Subcutaneous abdominal adipose tissue (tissue), 5 donors: Measurements from ENCODE around the gene RHPN2.
"Not testable (repeated sequence)": the region's sequence is repeated elsewhere in the genome, so short reads cannot be mapped to it uniquely, and the experiment has no call there.

Source experiments
- H3K27ac ChIP-seq: one replicate; pipeline ENCODE4 v1.7.0; 2013; ENCODE audit warnings: low read depth, mild to moderate bottlenecking, inconsistent platforms, low read length, moderate library complexity
- H3K27me3 ChIP-seq, 5 donors: one replicate each; pipeline ENCODE4 v1.7.0; 2013; ENCODE audit warnings: low read length in 5 of 5, inconsistent platforms in 1 of 5; ENCODE audit not compliant: control insufficient read depth in 5 of 5, insufficient read depth in 4 of 5
- H3K36me3 ChIP-seq, 5 donors: one replicate each; pipeline ENCODE4 v1.7.0; 2013; ENCODE audit warnings: low read length in 5 of 5; ENCODE audit not compliant: control insufficient read depth in 5 of 5, insufficient read depth in 5 of 5
- H3K4me1 ChIP-seq, 5 donors: one replicate each; pipeline ENCODE4 v1.7.0; 2013; ENCODE audit warnings: low read length in 5 of 5, mild to moderate bottlenecking in 3 of 5, moderate library complexity in 1 of 5; ENCODE audit not compliant: control insufficient read depth in 5 of 5, insufficient read depth in 5 of 5
- H3K4me3 ChIP-seq, 5 donors: one replicate each; pipeline ENCODE4 v1.7.0; 2013; ENCODE audit warnings: low read length in 5 of 5, low read depth in 1 of 5
- H3K9ac ChIP-seq, 5 donors: one replicate each; pipeline ENCODE4 v1.7.0; 2013; ENCODE audit warnings: low read length in 5 of 5, mild to moderate bottlenecking in 4 of 5, moderate library complexity in 3 of 5
- H3K9me3 ChIP-seq, 5 donors: one replicate each; pipeline ENCODE4 v1.7.0; 2013; ENCODE audit warnings: low read length in 5 of 5; ENCODE audit not compliant: control insufficient read depth in 5 of 5
- donor health status: healthy.
- donor health status: healthy.
- donor health status: healthy.
- donor health status: healthy.
- donor health status: healthy.

Gene RHPN2

DNA sequence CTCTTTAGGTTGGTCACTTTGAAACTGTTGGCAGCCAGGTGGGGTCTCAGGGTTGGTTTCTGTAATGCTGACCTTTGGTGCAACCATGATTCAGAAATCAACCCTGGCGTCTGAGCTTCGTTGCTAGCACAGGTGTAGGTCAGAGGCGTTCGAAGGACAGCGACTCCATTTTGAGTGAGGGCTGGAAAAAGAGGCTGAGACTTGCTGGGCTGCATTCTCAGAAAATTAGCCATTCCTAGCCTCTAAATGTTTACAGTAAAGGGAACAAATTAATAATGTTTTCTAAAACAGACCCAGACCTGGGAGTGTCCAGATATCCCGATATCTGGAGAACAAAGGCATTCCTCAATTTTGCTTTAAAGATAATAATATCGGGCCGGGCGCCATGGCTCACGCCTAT lies 29.2 kb downstream of the RHPN2 start:
- Histone ChIP-seq H3K9me3 (no peaks in the 10 kb centered on the region), H3K4me3 (no peak overlapping the region), H3K27ac (no peak overlapping the region), H3K27me3 (no peaks in the 10 kb centered on the region), H3K36me3 (no peaks in the 10 kb centered on the region), H3K9ac (no peak overlapping the region), H3K4me1 (no peaks in the 10 kb centered on the region)

GRCh38 chr19:33032218-33032781 lies 32.4 kb downstream of the RHPN2 start:
- Histone ChIP-seq H3K27ac (no peak overlapping the region), H3K4me1 (no peaks in the 10 kb centered on the region), H3K27me3 (no peaks in the 10 kb centered on the region), H3K9ac (no peak overlapping the region), H3K9me3 (peaks cover 0 to 6% (median 0%) of the 10 kb centered on the region in 5 donors), H3K4me3 (no peak overlapping the region), H3K36me3 (no peaks in the 10 kb centered on the region)

- Histone ChIP-seq H3K27me3 (no peaks in the 10 kb centered on the region), H3K4me3 (no peak overlapping the region), H3K36me3 (no peaks in the 10 kb centered on the region), H3K9ac (no peak overlapping the region), H3K9me3 (peaks cover 0 to 6% (median 0%) of the 10 kb centered on the region in 5 donors), H3K27ac (no peak overlapping the region), H3K4me1 (no peaks in the 10 kb centered on the region)
Observed at GRCh38 chr19:33029746-33030303, 34.9 kb downstream of the RHPN2 start.

DNA sequence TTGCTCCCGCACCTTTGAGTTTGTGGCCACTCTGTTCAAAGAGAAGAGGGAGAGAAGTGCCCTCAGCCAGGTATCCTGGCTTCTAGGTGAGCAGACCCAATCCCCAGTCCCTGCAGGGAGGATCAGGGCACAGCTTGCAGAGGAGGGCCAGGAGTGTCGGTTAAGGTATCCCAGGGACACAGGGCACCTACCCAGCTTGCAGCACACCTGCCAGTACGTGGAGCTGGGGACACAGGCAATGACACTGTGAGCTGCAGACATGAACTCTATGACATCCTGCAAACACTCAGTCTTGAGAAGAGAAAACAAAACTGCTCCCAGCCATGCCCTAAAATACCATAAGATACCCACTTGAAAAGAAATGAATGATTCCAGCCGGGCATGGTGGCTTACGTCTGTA lies 38.1 kb downstream of the RHPN2 start:
- not testable (repeated sequence) for H3K9me3 ChIP-seq, H3K4me3 ChIP-seq, H3K27ac ChIP-seq, H3K9ac ChIP-seq, H3K36me3 ChIP-seq, H3K4me1 ChIP-seq, H3K27me3 ChIP-seq

DNA sequence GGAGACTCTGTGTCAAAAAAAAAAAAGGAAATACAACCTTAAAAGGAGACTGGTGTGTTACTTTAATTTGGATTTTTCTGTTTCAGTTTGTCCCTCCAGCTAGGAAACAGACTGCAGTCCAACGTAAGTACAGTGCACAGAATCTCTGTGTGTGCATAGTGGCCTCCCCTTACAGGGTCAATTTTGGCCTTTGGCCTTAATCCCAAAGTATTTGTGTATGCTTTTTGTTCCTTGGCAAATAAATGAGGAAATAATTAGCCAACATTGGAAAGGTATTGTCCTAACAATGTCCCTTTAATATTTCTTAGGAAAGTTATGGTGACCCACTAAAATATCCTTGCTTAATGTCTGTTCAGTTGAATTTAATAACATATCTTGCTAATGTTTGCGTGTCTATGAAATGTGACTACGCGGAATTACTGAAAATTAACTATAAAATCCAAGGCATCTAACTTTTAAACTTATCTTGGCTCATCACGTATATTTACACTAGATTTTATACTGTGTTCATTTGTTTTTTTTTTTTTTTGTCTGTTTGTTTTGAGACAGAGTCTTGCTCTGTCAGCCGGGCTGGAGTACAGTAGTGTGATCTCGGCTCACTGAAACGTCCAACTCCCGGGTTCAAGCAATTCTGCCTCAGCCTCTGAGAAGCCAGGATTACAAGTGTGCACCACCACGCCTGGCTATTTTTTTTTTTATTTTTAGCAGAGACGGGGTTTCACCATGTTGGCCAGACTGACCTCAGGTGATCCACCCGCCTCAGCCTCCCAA lies 39.0 kb downstream of the RHPN2 start:
- not testable (repeated sequence) for H3K27me3 ChIP-seq, H3K9ac ChIP-seq, H3K27ac ChIP-seq, H3K9me3 ChIP-seq, H3K4me3 ChIP-seq, H3K36me3 ChIP-seq, H3K4me1 ChIP-seq

- H3K9me3 ChIP-seq = no peaks in the 10 kb centered on the region
- H3K4me3 ChIP-seq = no peak overlapping the region
- no peaks in the 10 kb centered on the region for H3K4me1 ChIP-seq
- H3K27me3 ChIP-seq = peaks cover 0 to 4% (median 0%) of the 10 kb centered on the region in 5 donors
- H3K9ac ChIP-seq = no peak overlapping the region
- H3K27ac ChIP-seq = no peak overlapping the region
- H3K36me3 ChIP-seq = no peaks in the 10 kb centered on the region
Observed at GRCh38 chr19:33024398-33024797, 40.3 kb downstream of the RHPN2 start.

- Histone ChIP-seq H3K4me3 (no peak overlapping the region), H3K9ac (no peak overlapping the region), H3K27ac (no peak overlapping the region), H3K36me3 (no peaks in the 10 kb centered on the region), H3K4me1 (no peaks in the 10 kb centered on the region), H3K9me3 (no peaks in the 10 kb centered on the region), H3K27me3 (peaks cover 0 to 4% (median 0%) of the 10 kb centered on the region in 5 donors)
Observed at GRCh38 chr19:33022472-33023116, 42.1 kb downstream of the RHPN2 start.

GRCh38 chr19:33010891-33011290 lies 53.8 kb downstream of the RHPN2 start:
- not testable (repeated sequence) for H3K9ac ChIP-seq, H3K4me3 ChIP-seq, H3K27me3 ChIP-seq, H3K36me3 ChIP-seq, H3K9me3 ChIP-seq, H3K4me1 ChIP-seq, H3K27ac ChIP-seq

GRCh38 chr19:33008738-33009137 lies 56.0 kb downstream of the RHPN2 start:
- Histone ChIP-seq H3K9ac (no peak overlapping the region), H3K27ac (no peak overlapping the region), H3K36me3 (no peaks in the 10 kb centered on the region), H3K4me3 (no peak overlapping the region), H3K4me1 (no peaks in the 10 kb centered on the region), H3K9me3 (no peaks in the 10 kb centered on the region), H3K27me3 (no peaks in the 10 kb centered on the region)

- no peaks in the 10 kb centered on the region for H3K9me3 ChIP-seq
- H3K36me3 ChIP-seq = no peaks in the 10 kb centered on the region
- no peaks in the 10 kb centered on the region for H3K4me1 ChIP-seq
- no peak overlapping the region for H3K27ac ChIP-seq
- no peak overlapping the region for H3K9ac ChIP-seq
- H3K4me3 ChIP-seq = no peak overlapping the region
- H3K27me3 ChIP-seq = no peaks in the 10 kb centered on the region
Observed at GRCh38 chr19:33005440-33005839, 59.2 kb downstream of the RHPN2 start.
